Stimulated activated CD8-positive, alpha-beta memory T cell treated with anti-CD3 and anti-CD28 coated beads, Interleukin-2, amount 100 ng/mL, for 48 hours (primary cell): Measurements from ENCODE around the gene ACSL5.

Source experiments
- DNase-seq, 2 donors: peaks; one replicate each; pipeline ENCODE4 v3.0.0-alpha.2; 2020; ENCODE audit warnings: low read depth in 2 of 2

The ACSL5 gene, protein sequence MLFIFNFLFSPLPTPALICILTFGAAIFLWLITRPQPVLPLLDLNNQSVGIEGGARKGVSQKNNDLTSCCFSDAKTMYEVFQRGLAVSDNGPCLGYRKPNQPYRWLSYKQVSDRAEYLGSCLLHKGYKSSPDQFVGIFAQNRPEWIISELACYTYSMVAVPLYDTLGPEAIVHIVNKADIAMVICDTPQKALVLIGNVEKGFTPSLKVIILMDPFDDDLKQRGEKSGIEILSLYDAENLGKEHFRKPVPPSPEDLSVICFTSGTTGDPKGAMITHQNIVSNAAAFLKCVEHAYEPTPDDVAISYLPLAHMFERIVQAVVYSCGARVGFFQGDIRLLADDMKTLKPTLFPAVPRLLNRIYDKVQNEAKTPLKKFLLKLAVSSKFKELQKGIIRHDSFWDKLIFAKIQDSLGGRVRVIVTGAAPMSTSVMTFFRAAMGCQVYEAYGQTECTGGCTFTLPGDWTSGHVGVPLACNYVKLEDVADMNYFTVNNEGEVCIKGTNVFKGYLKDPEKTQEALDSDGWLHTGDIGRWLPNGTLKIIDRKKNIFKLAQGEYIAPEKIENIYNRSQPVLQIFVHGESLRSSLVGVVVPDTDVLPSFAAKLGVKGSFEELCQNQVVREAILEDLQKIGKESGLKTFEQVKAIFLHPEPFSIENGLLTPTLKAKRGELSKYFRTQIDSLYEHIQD

DNA sequence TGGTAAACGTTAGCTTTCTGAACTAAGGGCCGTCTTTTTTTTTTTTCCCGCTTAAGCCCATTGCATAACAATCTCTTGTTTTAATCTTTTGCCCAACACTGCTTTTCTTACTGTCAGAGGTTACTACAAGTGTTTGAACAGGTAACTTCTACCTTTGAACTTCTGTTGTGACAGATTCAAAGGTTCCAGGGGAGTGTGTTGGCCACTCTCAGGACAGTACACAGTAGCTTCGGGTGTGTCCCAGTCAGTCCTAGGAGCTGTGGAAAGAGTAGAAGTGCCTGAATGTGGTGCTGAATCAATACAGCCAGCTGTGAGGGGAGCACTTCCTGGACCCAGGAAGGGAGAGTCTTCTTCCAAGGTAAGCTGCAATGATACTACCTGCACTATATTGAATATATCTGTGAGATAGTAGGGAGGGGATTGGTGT, at the start of gene ACSL5:
Gene ACSL5, plus strand, starts transcription at position 205 of the 427 bp plus-strand sequence. CDS start 20,831 bp downstream, outside the sequence.
- DNase-seq: no peak

DNA sequence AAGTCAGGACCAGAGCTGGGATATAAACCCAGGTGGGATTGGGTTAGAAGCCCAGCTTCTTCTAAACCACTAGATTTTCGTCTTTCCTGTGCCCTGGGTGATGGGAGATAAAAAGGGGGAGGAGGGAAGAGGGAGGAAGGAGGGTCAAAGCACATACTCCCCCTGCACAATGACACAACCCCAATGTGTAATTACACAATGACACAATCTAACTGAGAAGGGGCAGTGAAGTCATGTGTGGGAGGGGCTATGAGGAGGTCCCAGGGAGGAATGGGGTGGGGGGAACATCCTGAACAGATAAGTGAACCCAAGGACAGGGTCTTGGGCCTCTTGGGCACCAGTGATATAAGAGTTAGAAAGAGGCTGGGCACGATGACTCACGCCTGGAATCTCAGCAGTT, 46.2 kb upstream of the ACSL5 start:
- DNase-seq: no peak

DNA sequence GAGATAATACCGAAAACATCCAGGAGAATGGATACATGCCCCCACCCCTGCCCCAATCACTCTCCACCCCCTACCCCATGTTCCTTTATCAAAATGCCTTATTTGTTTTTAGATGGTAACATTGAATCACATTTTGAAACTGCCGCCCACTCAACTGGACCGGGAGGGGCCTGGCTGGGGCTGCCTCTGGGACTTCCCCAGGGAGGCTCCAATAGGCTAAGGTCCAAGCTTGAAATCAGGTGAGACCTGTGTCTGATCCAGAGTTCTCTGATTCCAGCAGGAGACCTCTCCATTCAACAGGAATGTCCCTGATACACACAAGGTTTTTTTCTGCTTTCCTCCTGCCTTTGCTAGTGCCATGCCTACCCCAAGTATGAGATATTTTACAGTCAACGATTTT, 43.8 kb upstream of the ACSL5 start:
- peak in 1 of 2 donors; percentile 11 for DNase-seq

DNA sequence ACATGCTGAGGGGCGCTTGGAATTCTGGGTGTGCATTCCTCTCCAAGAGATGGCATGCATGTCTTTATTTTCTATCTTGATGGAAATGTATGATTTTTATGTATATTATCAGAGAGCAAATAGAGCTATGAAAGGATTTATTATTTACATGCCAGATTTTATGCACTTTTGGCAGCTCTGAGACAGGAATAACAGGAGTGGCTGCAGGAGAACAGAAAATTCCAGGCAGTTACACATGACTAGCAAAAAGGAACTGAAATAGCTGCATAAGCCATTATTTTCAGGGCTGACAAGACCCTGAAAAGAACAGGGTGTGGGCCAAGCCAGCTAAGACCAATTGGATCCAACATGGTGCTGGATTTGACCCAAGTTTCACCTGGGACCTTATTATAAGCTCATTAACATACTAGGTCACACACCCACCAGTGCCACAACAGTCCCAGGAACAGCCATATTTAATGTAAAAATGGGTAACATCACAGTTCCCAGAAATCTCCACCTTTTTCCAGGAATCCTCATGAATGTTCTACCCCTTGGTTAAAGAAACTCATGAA, 43.2 kb upstream of the ACSL5 start:
- DNase-seq: no peak

DNA sequence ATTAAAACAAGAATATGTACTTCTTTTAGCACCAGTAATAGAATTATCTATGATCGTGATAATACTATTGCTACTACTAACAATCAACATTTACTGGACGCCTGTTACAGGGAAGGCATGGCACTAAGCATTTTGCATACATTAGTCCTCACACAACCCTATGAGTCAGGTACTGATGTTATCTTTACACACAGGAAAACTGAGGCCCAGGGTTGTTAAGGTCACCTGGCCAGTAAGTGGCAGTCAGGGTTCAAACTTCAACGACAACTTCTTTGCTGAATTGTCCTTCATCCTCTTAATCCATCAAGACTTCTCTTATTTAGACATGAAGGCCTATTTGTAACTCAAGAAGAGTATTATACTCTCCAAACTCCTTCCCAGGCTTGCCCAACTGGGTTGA, 41.9 kb upstream of the ACSL5 start:
- no peak for DNase-seq

DNA sequence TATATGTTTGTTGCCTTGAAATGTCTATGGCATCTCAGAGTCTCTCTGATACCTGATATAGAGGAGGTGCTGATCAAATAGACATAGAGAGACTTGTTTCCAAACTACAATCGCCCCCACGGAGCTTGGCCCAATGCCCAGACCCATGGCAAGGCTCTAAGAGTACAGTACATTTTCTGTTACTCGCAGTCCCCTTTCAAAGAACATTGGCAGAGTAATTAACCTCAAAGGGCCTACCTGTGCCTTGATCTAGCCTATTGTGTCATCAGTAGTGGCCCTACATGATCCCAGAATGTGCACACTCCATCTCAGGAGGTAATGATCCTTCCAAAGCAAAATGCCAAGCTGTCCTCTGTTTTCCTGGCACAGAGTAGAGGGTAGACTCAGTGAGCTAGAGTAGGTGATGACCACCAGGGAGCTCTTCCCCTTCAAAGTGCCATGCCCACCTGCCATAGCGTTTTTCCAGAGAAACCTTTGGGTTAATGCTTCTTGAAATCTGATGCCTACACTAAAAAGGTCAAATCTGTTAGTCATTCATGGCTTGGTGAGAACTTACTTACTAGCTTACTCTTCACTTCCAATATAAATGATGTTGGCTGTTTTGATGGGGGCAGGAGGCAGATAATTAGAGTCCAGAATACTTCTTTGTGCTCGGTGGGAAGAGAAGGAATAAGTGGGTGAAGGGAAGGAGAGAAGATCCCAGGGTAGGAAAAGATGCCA, 41.2 kb upstream of the ACSL5 start:
- peak in 1 of 2 donors; percentile 5 for DNase-seq

DNA sequence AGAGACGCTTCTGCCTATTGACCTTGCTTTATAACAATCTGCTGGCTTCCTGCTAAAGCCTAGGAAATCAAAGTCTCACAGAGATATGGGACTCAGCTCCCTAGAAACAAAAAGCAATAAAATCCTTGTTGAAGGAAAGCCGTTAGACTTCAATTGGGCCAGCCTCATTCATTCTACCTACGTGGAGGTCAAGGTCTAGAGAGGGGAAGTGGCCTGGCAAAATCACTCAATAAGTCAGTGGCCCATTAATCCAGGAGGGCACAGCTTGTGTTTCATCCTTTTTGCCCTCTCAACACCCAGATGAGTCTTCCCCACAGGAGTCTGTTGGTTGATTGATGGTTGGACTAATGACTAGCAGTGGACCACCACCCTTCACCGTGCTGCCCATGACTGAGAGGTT, 40.5 kb upstream of the ACSL5 start:
- DNase-seq: no peak

DNA sequence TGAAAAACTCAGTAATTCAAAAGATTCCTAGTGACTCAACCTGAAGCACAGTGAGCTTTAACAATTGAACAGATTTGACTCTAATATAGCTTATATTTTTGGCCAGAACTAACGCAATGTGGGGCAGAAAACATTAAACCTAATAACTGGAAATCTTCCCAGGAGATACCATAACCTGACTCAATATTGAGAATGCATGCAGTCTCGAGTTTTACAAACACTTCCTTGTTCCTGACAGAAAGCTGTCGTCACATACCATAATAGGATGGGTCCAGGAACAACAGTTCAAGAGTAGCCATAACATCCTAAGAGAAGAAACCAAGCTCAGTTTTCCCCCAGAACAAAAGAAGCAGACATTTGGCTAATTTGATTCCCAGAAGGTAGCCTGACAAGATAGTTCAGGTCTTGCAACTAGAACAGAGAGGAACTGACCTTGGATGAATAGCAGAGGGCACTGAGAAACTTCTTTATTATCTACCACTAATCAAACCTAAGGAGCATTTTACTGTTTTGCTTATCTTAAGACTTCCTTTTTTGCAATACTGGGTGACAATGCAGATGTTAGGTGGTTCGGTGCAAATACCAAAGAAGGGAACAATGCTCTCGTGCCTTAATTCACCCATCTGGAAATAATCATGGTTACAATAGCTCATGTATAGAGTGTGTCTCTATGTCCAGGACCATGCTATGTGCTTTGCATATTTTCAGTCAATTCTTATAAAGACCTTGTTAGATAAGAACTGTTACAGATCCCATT, 38.6 kb upstream of the ACSL5 start:
- no peak for DNase-seq

DNA sequence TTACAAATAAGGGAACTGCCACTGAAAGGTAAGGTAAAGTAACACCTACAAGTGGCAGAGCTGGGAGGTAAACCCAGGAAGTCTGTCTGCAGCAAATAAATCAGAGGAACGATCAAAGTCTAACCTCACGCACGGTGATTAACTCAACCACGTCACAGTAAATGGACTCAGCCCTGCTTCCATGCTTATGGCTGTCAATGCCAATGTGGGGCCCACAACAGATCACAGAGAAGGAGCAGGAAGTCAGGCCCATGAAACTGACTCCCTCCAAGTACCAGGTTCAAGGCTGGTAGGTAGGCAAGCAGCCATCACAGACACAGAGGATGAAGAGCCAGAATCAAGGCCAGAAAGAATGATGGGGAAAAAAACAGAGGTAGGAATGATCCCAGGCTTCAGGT, 38.0 kb upstream of the ACSL5 start:
- DNase-seq: no peak

DNA sequence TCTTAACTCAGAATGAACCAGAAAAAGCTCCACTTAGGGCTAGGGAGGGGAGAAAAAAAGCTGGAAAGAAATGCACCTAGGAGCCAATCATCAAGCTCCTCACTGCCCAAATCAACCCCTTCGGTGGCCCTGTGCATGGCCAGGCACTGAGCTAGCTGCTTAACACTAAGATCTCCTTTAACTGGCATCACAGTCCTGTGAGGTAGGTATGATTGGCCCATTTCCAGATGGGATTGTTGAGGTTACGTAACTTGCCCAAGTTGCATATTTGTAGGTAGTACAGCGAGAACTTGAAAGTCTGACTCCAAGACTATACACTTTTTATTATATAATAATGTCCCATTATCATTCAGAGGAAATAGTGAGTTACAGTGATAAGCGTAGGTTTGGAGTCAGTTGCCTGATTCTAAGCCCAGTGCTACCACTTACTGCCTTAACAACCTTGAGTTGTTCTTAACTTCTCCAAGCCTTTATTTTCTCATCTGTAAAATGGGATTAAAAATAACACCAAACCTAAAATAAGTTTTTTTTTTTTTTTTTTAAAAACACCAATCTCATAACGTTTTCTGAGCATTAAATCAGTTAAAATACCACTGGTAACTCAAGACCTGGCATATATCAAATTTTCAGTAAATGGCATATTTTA, 37.2 kb upstream of the ACSL5 start:
- no peak for DNase-seq

DNA sequence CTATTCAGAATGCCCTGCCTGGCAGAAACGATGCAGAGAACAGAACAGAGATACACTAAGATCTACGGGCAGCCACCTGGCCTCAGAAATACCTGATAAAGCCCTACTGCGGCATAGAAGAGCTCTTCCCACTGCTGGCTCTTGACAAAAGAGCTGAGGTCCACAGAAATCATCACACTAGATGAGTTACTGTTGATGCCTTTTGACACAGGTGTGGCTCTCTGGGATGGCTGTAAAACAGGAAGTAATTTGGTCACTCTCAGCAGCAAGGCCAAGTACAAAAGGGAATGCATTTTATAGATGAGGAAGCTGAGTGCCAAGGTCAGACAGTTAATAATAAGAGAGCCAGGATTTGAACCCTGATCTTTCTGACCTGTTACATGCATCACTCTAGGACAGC, 35.0 kb upstream of the ACSL5 start:
- no peak for DNase-seq

DNA sequence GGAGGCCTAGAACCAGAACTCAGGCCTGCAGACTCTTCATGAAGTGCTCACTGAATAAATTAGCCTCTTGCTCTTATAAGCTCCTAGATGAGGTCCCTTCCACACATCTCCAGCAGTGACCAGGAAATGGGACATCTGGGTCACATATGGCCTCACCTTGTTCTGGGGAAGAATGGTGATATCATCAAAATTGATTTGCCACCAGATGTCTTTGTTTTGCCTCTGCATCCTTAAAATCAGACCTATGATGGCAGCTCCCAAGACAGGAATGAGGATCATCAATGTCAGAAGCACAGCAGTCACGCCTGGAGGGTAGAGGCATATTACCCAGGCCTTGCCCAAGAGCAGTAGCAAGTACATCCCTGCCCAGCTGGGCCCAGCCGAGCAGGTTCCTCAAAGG, 33.3 kb upstream of the ACSL5 start:
- no peak for DNase-seq

DNA sequence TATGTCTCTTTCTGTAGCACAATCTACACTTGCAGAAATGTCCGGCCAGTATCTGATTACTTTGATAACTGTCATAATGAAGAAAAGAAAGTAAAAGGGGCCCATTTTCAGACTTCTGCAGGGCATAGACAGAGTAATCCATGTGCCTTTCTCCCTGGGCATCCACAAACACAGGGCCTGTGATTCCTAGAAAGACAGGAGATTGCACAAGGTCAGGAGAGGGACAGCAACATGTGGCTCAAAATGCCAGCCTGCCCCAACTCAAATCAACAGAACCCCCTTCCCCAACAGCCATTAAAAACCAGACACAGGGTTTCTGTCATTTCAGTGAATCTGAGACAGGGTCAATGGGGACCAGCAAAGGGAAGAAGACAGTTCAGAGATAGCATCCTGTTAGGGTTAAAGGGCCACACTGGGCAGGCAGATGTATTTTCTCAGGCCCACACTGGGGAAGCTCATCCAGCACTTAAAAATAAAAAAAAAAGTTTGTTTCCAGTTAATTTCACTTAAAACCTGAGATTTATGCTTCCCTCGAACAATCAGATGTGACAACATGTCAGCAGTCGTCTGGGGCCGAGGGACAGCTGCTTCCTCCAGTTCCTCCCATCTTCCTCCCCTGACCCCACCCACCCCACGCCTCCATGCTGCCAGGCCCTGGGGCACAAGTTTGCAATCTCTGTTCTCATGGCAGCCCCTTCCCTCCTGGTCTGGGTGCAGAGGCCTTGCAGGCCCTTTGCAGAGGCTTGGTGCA, 30.7 kb upstream of the ACSL5 start:
- no peak for DNase-seq

DNA sequence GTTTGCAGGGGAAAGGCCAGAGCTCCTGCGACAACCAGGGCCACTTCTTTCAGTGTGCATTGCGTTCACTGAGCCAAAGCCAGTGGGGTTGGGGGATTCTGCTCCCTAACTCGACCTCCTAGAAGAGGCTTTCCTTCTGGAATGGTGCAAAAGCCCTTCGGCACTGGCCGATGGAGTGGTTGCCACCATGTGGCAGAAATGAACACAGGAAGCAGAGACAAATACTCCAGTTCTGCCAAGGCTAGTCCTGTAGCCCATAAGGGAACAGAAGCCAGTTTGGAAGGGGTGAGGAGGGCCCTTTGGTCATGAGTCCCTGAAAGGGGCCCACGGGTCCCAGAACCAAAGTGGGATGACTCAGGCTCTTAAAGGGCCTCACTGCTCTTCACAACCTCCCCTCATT, 29.7 kb upstream of the ACSL5 start:
- no peak for DNase-seq

DNA sequence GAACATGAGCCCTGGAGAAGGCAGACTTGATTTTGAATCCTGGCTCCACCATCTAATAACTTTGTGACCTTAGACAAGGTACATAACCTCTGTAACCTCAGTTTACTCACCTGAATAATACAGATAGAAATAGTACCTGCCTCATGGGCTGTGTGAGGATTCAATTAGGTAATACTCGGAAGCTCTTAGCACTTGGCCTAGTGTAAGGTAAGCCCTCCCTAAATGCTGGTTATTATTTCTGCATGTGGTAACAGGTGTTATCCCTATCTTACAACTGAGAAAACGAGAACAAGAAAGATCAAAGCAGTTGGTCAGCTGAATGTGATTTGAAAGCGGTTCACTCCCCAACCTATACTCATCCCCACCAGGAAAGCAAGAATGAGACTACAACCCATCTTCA, 28.7 kb upstream of the ACSL5 start:
- no peak for DNase-seq

DNA sequence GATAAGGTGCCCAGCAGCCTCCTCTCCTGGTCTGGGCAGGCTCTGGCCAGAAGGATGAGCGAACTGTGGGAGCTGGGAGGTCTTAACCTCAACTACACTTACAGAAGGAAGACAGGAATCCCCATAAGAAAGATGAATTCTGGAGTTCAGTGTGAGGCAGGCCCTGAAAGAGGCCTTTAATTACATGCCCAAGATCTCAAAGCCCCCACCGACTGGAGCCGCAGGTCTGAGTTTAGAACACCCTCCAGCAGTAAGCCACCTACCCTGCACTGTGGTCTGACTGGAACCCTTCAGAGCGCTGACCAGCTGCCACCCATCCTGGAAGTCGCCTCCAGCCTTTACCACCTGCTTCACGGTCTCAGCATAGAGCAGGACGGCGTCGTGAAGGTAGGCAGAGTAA, 28.2 kb upstream of the ACSL5 start:
- no peak for DNase-seq

DNA sequence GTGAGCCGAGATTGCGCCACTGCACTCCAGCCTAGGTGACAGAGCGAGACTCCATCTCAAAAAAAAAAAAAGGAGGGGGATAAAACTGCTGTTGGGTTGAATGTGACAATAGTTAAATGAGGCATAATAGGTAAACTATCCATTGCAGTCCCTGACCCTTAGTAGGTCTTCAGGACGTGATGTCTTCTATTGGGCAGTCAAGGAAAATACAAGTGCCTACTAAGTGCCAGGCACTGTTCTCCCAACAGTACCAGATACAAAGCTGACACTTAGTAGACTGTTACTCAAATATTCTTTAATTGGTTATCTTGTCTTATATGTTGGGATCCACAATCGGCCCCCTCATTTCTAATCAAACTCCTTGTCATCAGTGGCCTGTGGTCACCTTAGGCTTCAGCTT, 27.1 kb upstream of the ACSL5 start:
- DNase-seq: no peak

DNA sequence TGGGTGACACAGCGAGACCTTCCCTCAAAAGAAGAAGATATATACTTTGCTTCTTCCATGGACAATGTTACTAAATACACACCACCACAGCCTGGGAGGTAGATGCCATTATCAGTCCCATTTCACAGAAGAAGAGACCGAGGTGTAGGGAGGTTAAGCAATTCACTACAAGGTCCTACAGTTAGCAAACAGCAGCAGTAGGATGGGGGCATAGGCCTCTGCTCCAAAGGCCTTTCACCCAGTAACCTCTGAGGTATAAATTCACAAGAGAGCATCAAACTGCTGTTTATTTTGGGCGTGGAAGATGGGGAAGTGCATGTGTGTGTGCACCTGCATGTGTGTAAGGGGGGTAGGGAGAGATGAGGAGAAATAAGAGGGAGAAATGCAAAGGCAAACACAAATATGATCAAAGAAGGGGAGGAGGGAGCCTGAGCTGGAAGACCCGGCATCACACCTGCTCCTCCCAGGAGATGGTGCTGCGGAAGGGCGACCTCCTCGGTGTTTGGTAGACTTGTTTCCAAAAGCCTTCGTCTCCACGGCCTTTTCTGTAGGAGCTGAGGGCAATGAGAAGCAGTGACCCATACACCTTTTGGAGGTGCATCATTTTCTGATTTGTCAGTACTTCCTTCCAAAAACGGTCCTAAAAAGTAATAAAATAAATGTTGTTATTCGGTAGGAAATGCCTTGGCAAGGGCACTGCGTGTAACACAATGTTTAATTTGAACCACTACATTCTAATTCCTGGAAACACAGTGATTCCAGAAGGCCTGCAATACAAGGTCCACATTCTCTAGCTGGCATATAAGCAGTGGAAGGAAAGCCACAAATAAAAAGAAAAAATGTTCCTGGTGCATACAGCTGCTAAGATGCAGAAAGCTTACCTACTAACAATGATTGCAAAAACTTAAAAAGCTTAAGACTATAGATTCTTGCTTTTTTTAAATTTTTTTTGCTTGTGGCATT, 25.9 kb upstream of the ACSL5 start:
- DNase-seq: no peak

DNA sequence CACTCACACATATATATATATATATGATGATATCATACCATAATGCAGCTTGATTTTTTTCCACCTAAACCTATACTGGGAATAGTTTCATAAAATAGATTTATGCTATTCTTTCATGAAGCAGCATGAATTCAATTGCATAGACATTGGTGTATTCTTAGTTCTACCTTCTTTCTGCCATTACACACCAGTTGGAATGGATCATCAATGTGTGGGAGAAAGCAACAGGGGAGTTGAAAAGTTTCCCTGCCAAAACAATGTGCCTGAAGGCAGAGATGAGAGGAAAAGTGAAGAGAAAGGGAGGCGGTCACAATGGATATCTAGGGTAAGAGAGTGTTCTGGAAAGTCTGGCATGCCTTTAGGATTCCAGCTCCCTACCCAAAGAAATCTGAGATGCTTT, 25.2 kb upstream of the ACSL5 start:
- no peak for DNase-seq
